ENCODE measurements around the gene THEM5.

Gene THEM5

GRCh38 chr1:151835596-151835995 is 17.9 kb downstream of the THEM5 start:
- no peak for DNase-seq (ENCODE audit: extremely low spot score)
- TF ChIP-seq CTCF (IDR thresholded peaks at IDR 0.05; ENCODE audit: control extremely low read depth, extremely low read depth, low read depth, missing control alignments) = no peak
- ChIA-PET POLR2A (no interaction called here), CTCF (interaction anchor here (0.7 to 2.8 kb wide), 19 partner anchors 8 to 608 kb away, joined by 3 to 15 read pairs (median 4); no protein-coding TSS in a partner anchor)

- no peak for DNase-seq (ENCODE audit: extremely low spot score)
- CTCF ChIA-PET = interaction anchor here (1.0 to 1.2 kb wide), 3 partner anchors 44 to 533 kb away, joined by 3 to 5 read pairs (median 4); no protein-coding TSS in a partner anchor
- no peak for TF ChIP-seq CTCF (IDR thresholded peaks at IDR 0.05; ENCODE audit: control extremely low read depth, extremely low read depth, low read depth, missing control alignments)
- POLR2A ChIA-PET = no interaction called here
Observed at GRCh38 chr1:151834239-151834638, 19.3 kb downstream of the THEM5 start.

- POLR2A ChIA-PET = no interaction called here
- CTCF ChIA-PET = interaction anchor here (1.7 kb wide), 1 partner anchor 306 kb away, joined by 3 read pairs; no protein-coding TSS in a partner anchor
Observed at GRCh38 chr1:151833172-151833900, 20.2 kb downstream of the THEM5 start.

GRCh38 chr1:151832318-151832980 is 21.1 kb downstream of the THEM5 start:
- TF ChIP-seq CTCF (IDR thresholded peaks at IDR 0.05; ENCODE audit: control extremely low read depth, extremely low read depth, low read depth, missing control alignments) = no peak
- ChIA-PET CTCF (interaction anchor here (1.7 kb wide), 1 partner anchor 305 kb away, joined by 3 read pairs; no protein-coding TSS in a partner anchor), POLR2A (interaction anchor here (0.6 kb wide), 1 partner anchor 385 kb away, joined by 3 read pairs; no protein-coding TSS in a partner anchor)
- DNase-seq (ENCODE audit: extremely low spot score) = no peak

More at GRCh38 chr1:151833172-151833900, 20.2 kb downstream of the THEM5 start:
- no peak for TF ChIP-seq CTCF (IDR thresholded peaks at IDR 0.05; ENCODE audit: control extremely low read depth, extremely low read depth, low read depth, missing control alignments)
- DNase-seq (ENCODE audit: extremely low spot score) = no peak

GRCh38 chr1:151831605-151832004 is 21.9 kb downstream of the THEM5 start, which contains the start of gene RORC:
TSS of gene RORC (minus strand) at chr1:151831802. CDS start at chr1:151831764, 38 bp downstream.
- TF ChIP-seq CTCF (IDR thresholded peaks at IDR 0.05; ENCODE audit: control extremely low read depth, extremely low read depth, low read depth, missing control alignments) = no peak
- CTCF ChIA-PET = interaction anchor here (1.7 kb wide), 1 partner anchor 304 kb away, joined by 3 read pairs; no protein-coding TSS in a partner anchor
- DNase-seq (ENCODE audit: extremely low spot score) = no peak
- POLR2A ChIA-PET = no interaction called here

GRCh38 chr1:151831256-151831591 is 22.3 kb downstream of the THEM5 start:
- DNase-seq (ENCODE audit: extremely low spot score) = no peak
- CTCF ChIA-PET = interaction anchor here (1.4 kb wide), 1 partner anchor 10 kb away, joined by 4 read pairs; no protein-coding TSS in a partner anchor
- no peak for TF ChIP-seq CTCF (IDR thresholded peaks at IDR 0.05; ENCODE audit: control extremely low read depth, extremely low read depth, low read depth, missing control alignments)
- POLR2A ChIA-PET = no interaction called here

All from GM10248 (cell line).